DMS79 treated with DMSO at 0.1 percent for 48 hours (cell line): ENCODE data around the gene TRIM52.

ENCODE experiments used
- DNase-seq: peaks from one replicate; lab custom pipeline; 2025; lab: John Stamatoyannopoulos, UW

TRIM52 gene

DNA sequence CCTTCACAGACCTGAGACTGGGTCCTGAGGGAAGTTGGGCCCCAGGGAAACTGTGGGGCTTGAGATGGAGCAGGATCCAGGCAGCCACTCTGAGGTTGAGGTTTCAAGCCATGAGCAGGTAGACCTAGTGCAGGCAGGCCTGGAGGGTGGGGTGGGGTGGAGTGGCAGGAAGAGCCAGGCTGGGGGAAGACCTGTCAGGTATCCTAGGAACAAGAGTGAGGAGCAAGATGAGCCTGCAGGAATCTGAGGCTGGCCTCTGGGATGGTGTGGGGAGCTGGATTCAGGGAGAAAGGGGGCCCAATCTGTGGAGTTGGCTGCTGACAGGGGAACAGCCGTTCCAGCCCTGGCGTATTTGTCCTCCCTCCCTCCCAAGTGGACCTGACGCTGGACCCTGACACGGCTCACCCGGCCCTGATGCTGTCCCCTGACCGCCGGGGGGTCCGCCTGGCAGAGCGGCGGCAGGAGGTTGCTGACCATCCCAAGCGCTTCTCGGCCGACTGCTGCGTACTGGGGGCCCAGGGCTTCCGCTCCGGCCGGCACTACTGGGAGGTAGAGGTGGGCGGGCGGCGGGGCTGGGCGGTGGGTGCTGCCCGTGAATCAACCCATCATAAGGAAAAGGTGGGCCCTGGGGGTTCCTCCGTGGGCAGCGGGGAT is 27.0 kb downstream of the TRIM52 start:
- DNase-seq: no peak

DNA sequence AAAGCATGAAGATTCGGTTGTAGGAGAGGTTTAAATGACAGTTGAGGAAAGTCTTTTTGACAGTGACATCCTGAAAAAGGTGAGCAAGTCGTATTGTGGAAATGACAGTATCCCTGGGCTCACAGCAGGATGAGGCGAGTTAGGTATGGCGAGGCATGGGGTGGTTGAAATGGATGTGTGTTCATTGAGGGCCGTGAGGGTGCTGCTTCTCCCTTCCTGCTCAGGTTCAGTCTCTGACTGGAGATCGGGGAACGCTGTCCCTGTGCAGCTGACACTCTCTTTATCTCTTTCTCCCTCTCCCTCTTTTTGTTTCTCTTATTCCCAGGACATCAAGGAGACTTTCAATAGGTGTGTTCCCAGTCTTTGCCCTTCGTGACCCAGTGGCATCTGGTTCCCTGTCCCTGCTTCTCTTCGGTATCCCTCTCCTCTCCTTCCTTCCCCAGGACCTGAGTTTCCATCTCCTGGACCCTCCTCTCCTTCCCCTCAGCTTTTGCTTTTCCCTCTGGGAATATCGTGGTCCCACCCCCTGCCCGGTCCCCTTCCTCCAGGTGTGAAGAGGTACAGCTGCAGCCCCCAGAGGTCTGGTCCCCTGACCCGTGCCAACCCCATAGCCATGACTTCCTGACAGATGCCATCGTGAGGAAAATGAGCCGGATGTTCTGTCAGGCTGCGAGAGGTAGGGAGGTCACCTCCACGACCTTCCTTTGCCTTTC is 27.7 kb downstream of the TRIM52 start:
- DNase-seq: no peak

DNA sequence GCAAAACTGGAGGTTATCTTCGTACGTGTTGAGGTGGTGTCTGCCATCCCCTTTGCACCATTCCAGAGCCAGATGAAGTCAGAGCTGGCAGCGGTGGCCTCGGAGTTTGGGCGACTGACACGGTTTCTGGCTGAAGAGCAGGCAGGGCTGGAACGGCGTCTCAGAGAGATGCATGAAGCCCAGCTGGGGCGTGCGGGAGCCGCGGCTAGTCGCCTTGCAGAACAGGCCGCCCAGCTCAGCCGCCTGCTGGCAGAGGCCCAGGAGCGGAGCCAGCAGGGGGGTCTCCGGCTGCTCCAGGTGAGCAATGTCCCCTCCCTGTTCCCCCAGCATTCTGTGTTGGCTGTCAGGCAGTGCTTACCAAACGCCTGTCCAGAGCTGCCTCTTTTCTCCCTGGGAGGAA is 28.4 kb downstream of the TRIM52 start:
- no peak for DNase-seq

DNA sequence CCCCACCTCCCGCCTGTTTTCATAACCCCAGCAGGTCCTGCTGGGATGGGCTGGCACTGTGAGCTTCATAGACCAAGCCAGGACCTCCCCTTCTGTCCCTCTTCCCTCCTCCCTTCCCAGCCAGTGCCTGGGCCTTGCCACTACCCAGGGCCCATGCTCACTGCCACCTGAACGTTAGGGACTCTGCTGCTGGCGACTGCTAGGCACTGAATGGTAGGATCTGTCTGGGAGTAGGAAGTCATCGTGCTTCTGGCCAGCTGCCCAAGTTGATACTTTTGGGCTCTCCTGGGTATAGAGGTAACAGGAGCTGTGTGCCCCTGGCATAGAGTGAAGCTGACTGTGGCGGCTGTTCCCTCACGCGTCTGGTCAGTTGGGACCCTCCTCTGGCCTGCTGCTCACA is 29.5 kb downstream of the TRIM52 start:
- no peak for DNase-seq

DNA sequence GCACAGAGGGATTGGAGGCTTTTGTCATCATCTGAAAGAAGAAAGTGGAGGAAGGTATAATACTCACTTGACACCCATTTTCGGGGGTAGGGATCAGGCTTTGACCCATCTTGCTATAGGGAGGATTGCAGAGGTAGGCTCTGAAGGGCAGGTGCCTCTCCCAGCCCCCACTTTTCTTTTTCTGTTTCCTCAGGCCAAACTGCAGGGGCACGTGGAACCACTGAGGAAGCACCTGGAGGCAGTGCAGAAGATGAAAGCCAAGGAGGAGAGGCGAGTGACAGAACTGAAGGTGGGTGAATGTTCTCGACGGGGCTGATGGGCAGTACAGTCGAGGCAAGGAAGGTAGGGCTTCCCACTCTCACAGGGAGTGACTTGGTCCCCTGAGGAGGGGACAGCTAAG is 30.4 kb downstream of the TRIM52 start:
- DNase-seq: no peak

DNA sequence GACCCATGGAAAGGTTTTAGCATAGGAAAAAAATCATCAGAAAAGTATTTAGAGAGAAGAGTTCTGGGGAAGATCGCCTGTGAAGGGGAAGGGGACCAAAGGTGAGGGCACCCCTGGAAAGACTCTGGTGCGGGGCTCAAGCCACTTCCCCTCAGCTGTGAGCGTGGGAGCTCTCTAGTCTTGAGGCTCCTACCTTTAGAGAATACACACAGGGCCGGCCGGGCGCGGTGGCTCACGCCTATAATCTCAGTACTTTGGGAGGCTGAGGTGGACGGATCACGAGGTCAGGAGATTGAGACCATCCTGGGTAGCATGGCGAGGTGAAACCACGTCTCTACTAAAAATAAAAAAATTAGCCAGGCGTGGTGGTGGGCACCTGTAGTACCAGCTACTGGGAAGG is 30.9 kb downstream of the TRIM52 start:
- no peak for DNase-seq

DNA sequence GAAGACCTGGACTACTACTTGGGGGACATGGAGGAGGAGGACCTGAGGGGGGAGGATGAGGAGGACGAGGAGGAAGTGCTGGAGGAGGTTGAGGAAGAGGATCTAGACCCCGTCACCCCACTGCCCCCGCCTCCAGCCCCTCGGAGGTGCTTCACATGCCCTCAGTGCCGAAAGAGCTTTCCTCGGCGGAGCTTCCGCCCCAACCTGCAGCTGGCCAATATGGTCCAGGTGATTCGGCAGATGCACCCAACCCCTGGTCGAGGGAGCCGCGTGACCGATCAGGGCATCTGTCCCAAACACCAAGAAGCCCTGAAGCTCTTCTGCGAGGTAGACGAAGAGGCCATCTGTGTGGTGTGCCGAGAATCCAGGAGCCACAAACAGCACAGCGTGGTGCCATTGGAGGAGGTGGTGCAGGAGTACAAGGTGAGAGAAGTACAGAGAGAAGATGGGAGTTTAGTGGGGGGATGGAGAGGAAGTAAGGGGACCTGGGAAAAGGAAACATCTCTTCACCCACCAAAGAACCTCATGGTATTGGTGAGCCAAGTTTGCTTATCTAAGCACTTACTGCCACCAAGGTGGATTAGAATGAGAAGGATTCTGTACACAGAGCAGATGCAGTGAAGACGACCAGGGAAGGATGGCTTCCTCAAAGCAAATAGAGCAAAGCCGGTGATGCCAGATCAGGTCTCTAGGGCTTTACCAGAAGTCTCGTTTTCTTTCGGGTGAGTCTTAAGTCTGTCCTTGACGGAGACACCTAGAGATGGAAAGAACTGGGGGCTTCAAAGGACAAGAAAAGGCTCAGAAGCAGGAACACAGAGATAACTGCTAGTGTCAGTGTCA is 36.3 kb downstream of the TRIM52 start:
- DNase-seq: no peak

DNA sequence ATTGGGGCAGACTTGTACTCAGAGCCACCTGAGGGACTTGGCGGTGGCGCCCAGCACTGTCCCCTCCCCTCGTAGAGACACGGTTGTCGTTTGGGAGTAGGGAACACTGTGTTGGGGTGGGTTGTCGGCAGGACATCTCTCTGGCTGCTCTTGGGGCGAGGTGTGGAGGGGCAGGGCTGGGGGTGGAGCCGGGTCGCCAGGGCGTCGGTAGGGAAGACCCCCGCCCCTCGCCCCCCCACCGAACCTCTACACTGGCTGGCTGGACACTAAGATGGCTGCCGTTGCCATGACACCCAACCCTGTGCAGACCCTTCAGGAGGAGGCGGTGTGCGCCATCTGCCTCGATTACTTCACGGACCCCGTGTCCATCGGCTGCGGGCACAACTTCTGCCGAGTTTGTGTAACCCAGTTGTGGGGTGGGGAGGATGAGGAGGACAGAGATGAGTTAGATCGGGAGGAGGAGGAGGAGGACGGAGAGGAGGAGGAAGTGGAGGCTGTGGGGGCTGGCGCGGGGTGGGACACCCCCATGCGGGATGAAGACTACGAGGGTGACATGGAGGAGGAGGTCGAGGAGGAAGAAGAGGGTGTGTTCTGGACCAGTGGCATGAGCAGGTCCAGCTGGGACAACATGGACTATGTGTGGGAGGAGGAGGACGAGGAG is 37.1 kb downstream of the TRIM52 start:
- DNase-seq: no peak

DNA sequence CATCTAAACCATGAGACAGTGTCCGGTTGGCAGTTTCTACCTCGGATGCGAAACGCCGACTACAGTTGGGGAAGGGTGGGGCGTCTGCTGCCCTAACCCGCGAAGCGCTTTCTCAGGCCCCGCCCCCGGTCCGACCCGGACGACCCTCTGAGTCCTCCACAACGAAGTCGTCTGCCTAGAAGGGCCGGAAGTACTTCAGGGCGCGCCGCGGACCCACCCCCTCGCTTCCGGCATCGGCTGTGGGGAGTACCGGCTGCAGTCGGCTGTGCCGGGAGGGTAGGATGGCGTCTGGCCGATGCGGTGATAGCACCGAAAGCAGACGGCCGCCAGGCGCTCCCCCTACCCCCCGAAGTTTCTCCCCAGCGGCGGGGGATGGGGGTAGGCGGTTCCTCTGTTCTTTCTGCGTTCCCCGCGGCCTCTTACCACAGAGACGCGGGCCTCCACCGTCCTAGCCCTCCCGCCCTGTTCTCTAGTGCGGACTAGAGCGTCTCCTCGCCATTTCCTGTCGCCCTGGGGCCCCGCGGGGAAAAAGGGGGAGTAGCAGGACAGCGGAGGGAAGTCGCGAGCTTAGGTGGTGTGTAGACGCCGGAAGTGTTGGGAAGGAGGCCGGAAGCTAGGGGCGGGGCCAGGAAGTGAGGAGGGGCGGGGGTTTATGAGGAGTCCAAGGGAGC is 37.8 kb downstream of the TRIM52 start, which contains the start of gene TRIM41:
TRIM41 (plus strand) TSS at position 224 of the 671 bp plus-strand sequence. CDS start 719 bp downstream, outside the sequence.
- no peak for DNase-seq

DNA sequence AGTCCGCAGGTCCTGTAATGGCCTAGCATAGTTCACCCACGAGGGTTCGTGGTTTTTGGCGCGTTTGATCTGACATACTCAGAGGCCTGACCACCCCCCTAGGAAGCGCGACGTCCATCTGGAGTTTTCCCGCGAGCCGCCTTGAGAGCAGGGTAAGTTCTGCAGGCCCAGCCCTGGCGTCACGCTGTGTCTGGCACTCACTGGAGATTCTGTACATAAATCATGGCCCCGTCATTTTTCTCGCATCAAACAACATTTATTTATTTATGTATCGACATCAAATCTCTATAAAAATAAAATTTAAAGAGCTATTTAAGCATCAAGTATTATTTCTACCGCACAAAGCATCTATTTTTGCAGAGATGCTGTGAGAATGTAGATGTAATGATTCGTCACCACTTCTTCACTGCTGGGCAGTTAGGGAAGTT is 38.3 kb downstream of the TRIM52 start:
- DNase-seq: no peak

DNA sequence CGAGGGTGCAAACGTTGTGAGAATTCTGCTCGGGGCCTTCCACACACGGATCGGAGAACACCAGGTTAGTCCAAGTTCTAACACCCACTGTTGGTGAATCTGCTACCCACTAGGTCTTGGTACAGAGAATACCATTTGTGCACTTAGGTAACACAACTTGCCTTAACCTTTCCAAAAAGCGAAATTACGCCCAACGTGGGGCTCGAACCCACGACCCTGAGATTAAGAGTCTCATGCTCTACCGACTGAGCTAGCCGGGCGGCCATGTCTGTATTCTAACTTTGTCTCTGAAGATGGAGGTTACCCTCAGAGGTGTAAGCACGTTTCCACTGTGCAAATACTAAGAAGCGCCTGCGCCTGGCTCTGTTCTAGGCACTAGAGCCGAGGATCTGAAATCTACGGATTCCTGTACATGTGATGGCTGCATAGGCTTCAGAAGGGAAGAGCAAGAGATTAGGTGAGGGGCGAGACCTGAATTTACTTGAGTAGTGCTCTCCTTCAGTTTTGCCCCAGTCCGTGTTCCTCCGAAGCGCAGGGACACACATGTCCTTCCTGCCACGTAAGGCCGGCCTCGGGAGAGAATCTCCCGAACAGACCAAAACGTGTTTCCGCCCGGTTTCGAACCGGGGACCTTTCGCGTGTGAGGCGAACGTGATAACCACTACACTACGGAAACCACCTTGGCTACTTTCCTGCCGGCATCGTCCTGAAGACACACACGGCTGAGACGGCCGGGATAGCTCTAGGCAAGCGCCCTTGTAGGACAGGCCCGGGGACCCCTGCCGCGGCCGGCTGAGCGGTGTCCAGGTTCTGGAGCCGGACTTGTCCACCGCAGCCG is 38.9 kb downstream of the TRIM52 start:
- DNase-seq: no peak

DNA sequence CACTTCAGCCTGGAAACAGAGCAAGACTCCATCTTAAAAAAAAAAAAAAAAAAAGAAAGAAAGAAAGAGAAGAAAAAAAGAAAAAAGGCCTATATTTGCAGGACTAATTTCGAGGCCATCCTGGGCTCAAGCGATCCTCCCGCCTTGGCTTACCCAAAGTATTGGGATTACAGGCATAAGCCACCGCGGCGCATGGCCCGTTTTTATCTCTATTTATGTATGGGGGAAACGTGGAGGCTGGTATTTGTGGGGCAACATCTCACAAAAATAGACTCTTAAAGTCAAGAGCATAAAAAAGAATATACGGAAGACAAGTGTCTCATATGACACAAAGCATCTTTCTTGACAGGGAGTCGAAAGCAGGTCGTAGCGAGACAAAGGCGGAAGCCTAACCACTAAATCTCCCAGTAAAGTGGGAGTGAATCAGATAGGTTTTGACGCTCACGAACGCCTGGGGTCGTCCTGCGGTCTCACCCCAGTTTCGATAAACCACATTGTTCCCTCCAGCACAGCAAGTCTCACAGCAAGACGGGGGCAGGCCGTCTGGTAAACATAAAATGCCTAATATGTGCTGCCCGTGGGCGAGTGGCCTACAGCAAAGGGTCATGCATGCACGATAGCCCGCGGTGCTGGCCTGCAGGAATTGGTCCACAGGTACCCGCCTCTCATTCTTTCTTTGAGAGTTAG is 39.7 kb downstream of the TRIM52 start:
- DNase-seq: no peak

DNA sequence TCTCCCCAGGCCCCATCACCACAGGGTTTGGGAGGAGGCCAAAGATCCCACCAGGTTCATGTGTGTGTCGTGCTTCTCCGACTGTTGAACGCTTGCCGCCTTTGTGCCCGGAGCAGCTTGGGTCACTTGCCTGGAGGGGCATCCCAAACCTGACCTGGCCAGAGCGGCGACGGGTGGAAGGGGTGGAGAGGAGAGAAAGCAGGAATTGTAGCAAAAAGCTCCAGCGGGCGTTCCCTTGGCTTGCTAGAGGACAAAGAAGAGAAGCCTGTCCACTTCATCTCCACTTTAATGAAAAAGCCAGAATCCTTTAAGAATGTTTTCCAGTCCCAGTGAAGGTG is 40.8 kb downstream of the TRIM52 start:
- no peak for DNase-seq

DNA sequence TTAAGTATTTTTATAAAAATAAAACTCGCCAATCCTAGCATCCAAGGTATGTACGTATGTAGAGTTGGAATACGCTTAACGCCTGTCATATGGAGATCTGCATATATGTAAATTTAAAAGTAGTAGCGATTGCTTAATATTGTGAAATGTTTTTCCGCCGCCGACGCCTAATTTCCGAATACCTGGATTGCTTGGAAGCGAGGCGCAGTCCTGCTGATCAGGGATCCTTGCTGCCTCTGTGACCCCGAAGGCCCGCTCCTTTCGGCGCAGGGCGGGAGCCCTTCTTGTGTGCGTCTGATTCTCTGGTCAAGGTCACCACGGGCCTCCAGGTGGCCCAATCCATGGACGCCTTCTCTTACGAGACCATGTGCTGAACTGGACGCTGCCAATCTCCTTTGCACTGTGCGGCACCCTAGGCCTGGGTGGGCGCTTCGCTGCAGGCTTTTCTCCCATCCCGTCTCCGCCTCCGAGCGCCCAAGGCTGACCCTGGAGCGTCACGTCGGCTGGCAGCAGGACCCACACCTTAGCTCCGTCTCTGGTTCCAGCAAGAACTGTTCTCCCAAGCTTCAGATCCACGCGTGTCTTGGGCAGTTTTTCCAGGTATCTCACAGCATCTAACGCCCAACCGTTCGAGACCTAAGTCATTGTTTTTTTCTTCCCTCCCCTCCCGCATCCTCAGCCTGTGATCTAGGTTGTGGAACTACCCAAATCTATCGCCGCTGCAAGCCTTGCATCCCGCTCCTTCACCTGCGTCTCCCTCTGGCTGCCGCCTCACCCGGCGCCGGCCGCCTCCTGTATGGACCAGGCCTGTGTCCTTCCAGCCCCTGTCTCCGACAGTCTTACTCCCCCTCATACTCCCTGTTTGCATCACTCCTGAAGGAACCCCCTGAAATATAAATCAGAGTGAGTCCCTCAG is 41.4 kb downstream of the TRIM52 start:
- no peak for DNase-seq

DNA sequence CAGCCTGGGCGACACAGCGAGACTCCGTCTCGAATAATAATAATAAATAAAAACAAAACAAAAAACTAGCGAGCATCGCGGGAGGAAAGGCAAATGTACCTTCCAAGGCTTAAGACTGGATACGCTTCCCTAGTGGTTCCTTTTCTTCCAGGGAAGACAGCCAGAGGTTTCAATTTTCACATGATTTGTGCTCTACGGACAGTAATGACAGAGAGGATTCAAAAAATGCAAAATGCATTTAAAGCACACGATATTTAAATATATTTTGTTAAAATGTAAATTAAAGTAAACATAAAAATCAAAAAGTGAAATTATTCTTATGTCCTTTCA is 42.2 kb downstream of the TRIM52 start:
- DNase-seq: no peak

DNA sequence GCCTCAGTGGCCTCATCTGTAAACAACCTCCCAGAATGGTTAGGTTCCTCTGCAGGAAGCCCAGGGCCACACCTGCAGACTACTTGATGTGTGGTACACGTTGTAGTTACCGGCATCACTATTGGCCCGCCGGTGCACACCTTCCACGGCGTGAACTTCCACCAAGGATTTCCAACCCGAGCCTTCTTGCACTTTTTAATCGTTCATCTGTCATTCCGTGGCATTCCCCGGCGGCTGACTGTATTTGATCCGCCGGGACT is 43.2 kb downstream of the TRIM52 start:
- no peak for DNase-seq

DNA sequence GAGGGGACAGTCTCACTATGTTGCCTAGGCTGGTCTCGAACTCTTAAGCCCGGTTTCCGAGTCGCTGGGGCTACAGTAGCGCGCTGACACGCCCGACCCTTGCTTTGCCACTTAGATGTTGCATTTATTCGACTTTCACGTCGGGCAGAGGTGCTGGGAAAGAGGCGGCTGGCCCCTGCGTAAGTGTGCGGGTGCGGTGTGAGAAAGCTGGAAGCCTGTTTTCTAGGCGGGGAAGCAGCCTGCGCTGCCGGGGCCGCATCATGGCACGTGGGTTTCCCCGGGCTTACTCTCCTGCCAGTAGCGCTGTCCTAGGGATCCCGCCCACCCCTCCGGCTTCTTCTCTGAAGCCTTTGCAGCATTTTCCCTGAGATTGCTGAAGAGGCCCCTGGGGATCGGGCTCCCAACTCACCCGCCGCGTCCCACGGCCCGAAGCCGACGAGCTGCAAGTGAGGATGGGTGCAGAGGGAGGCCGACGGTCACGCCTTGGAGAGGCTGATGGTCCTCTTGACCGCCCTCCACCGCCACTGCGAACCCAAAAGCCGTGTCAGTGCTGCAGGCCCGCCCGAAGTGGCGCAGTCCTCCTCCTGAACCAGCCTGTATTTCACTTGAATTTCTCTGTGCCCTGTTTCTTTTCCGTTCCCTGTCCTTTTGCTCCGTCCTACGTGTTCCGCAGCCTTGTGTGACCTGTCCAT is 43.7 kb downstream of the TRIM52 start:
- no peak for DNase-seq

DNA sequence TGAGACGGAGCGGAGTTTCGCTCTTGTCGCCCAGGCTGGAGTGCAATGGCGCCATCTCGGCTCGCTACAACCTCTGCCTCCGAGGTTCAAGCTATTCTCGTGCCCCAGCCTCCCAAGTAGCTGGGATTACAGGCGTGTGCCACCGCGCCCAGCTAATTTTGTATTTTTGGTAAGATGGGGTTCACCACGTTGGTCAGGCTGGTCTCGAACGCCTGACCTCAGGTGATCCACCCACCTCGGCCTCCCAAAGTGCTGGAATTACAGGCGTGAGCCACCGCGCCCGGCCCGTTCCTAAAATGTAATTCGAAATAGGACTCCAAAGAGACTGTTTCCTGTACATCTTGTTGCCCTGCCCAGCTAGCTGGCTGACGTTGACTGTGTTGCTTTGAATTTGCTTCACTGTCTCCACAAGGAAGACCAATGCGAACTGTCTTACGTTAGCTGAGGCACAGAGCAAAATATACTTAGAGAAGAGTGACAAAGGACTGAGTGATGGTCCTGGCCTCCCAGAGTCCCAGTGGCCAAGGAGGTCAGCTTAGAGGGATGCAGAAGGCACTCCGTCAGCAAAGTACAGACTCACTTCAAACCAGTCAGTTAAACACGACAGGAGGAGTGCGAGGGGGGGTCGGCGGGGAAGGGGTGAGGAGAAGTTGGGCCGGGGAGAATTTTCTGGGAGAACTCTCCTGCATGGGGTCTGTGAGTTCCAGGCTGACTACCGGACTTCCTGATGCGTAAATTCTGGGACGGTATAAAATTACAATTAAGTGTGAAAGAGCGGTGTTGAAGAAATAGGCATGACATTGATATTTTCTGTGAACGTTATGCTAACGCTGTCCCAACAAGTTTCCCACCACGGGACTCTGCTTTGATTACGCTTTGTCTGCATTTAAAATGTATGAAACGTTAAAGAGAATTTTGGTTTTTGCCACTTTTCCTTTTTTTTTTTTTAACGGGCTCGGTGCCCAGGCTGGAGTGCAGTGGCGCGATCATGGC is 44.6 kb downstream of the TRIM52 start:
- DNase-seq: no peak
